Neural cell (in vitro differentiated cells): Measurements from ENCODE around the gene STT3B.

ENCODE experiments used
- CTCF ChIP-seq: fragments of 450-650 bp; IDR thresholded peaks from 2 replicates; pipeline ENCODE4 v1.5.1; 2014; ENCODE audit warnings: antibody characterized with exemption, mild to moderate bottlenecking, moderate library complexity; ENCODE audit not compliant: poor library complexity, severe bottlenecking
- POLR2AphosphoS5 ChIP-seq: IDR thresholded peaks from 2 replicates; pipeline ENCODE4 v1.6.1; 2012
- RAD21 ChIP-seq: fragments of 450-650 bp; conservative IDR thresholded peaks from 2 replicates; pipeline ENCODE4 v1.6.1; 2014; ENCODE audit warnings: antibody characterized with exemption, mild to moderate bottlenecking, moderate library complexity
- SMC3 ChIP-seq: fragments of 450-650 bp; conservative IDR thresholded peaks from 2 replicates; pipeline ENCODE4 v1.6.1; 2014; ENCODE audit warnings: antibody characterized with exemption, mild to moderate bottlenecking, moderate library complexity; ENCODE audit not compliant: poor library complexity

GRCh38 chr3:31622636-31623288 is 90.0 kb downstream of the STT3B start:
- TF ChIP-seq CTCF = no peak
- no peak for TF ChIP-seq SMC3
- TF ChIP-seq POLR2AphosphoS5 = no peak
- TF ChIP-seq RAD21 = no peak
